Loucy (cell line): Measurements from ENCODE around the gene TRAF4.

Experiments
- CTCF ChIP-seq: fragments of 200-600 bp; sonication (generic); conservative IDR thresholded peaks from 2 replicates; pipeline ENCODE4 v1.5.1; 2014; ENCODE audit warnings: mild to moderate bottlenecking, antibody characterized with exemption, low read length
- EZH2phosphoT487 ChIP-seq: fragments of 200-600 bp; IDR thresholded peaks from 2 replicates; pipeline ENCODE4 v1.6.1; 2018; ENCODE audit warnings: antibody characterized with exemption, mild to moderate bottlenecking, moderate library complexity, borderline replicate concordance

- TF ChIP-seq CTCF: no peak
- TF ChIP-seq EZH2phosphoT487: no peak
Measured at GRCh38 chr17:28749516-28750177, 5.8 kb downstream of the TRAF4 start.
